Mucosa of rectum (tissue), 2 donors: ENCODE results near the gene UBTFL1.

ENCODE experiments used
- H3K27ac ChIP-seq, 2 donors: one replicate each; pipeline ENCODE4 v1.7.0; 2013; ENCODE audit warnings: inconsistent platforms in 2 of 2, low read depth in 2 of 2, low read length in 2 of 2
- H3K27me3 ChIP-seq, 2 donors: one replicate each; pipeline ENCODE4 v1.7.0; 2013; ENCODE audit warnings: low read length in 2 of 2; ENCODE audit not compliant: control insufficient read depth in 2 of 2, insufficient read depth in 2 of 2
- H3K36me3 ChIP-seq, 2 donors: one replicate each; pipeline ENCODE4 v1.7.0; 2013; ENCODE audit warnings: low read length in 2 of 2; ENCODE audit not compliant: control insufficient read depth in 2 of 2, insufficient read depth in 2 of 2
- H3K4me1 ChIP-seq, 2 donors: one replicate each; pipeline ENCODE4 v1.7.0; 2013; ENCODE audit warnings: low read length in 2 of 2, mild to moderate bottlenecking in 1 of 2; ENCODE audit not compliant: control insufficient read depth in 2 of 2, insufficient read depth in 2 of 2
- H3K4me3 ChIP-seq, 2 donors: one replicate each; pipeline ENCODE4 v1.7.0; 2013; ENCODE audit warnings: low read length in 2 of 2
- H3K9ac ChIP-seq, 2 donors: one replicate each; pipeline ENCODE4 v1.7.0; 2013; ENCODE audit warnings: low read length in 2 of 2, low read depth in 1 of 2, mild to moderate bottlenecking in 1 of 2
- H3K9me3 ChIP-seq, 2 donors: one replicate each; pipeline ENCODE4 v1.7.0; 2013; ENCODE audit warnings: low read length in 2 of 2; ENCODE audit not compliant: control insufficient read depth in 2 of 2
- donor health status: healthy.
- donor health status: Normal muscosa, but diverticular disease.

Gene UBTFL1

GRCh38 chr11:90124371-90124770 lies 38.6 kb downstream of the UBTFL1 start:
- Histone ChIP-seq H3K4me1 (no peaks in the 10 kb centered on the region), H3K9ac (no peak overlapping the region), H3K4me3 (no peak overlapping the region), H3K27ac (no peak overlapping the region), H3K27me3 (no peaks in the 10 kb centered on the region), H3K36me3 (no peaks in the 10 kb centered on the region), H3K9me3 (no peaks in the 10 kb centered on the region)

- H3K4me3 ChIP-seq: no peak overlapping the region
- H3K9me3 ChIP-seq: no peaks in the 10 kb centered on the region
- no peak overlapping the region for H3K9ac ChIP-seq
- H3K27ac ChIP-seq: no peak overlapping the region
- no peaks in the 10 kb centered on the region for H3K4me1 ChIP-seq
- H3K36me3 ChIP-seq: no peaks in the 10 kb centered on the region
- no peaks in the 10 kb centered on the region for H3K27me3 ChIP-seq
These were observed 39.2 kb downstream of the UBTFL1 start for GRCh38 chr11:90124946-90125345.

- Histone ChIP-seq H3K27me3 (peaks cover 0 to 2% of the 10 kb centered on the region in 2 donors), H3K36me3 (no peaks in the 10 kb centered on the region), H3K4me3 (peak overlapping the region; percentile 57 to 69), H3K4me1 (no peaks in the 10 kb centered on the region), H3K9me3 (no peaks in the 10 kb centered on the region), H3K9ac (no peak overlapping the region), H3K27ac (no peak overlapping the region)
These were observed 48.1 kb downstream of the UBTFL1 start for GRCh38 chr11:90133560-90134477.

- no peaks in the 10 kb centered on the region for H3K4me1 ChIP-seq
- H3K36me3 ChIP-seq: no peaks in the 10 kb centered on the region
- H3K9ac ChIP-seq: no peak within 1 kb of the TSS
- H3K4me3 ChIP-seq: peak within 1 kb of the TSS; percentile 57 to 69
- no peak within 1 kb of the TSS for H3K27ac ChIP-seq
- H3K9me3 ChIP-seq: no peaks in the 10 kb centered on the region
- peaks cover 0 to 2% of the 10 kb centered on the region in 2 donors for H3K27me3 ChIP-seq
These were observed 48.8 kb downstream of the UBTFL1 start, which contains the start of gene NAALAD2 for GRCh38 chr11:90134478-90135003. Gene NAALAD2, plus strand, starts transcription at chr11:90134663. Its CDS starts 96 bp downstream, at chr11:90134759.

- H3K9ac ChIP-seq: no peak overlapping the region
- no peaks in the 10 kb centered on the region for H3K36me3 ChIP-seq
- peak overlapping the region; percentile 43 to 69 for H3K4me3 ChIP-seq
- H3K9me3 ChIP-seq: no peaks in the 10 kb centered on the region
- H3K27me3 ChIP-seq: peaks cover 0 to 3% of the 10 kb centered on the region in 2 donors
- H3K4me1 ChIP-seq: no peaks in the 10 kb centered on the region
- H3K27ac ChIP-seq: no peak overlapping the region
These were observed 49.3 kb downstream of the UBTFL1 start for GRCh38 chr11:90135016-90135415.
